Naive thymus-derived CD8-positive, alpha-beta T cell (primary cell): ENCODE results near the gene ATP11A. TPM values are rescaled to one million over a fixed set of nuclear protein-coding genes. Genes with fewer than 3 reads are reported as not detected.
A peak's percentile ranks its signal among the peaks of the same experiment; 100 is the strongest.

Experiments used
- ATAC-seq, 2 donors: fragments of 150-1000 bp; cut with Tn5 transposase in 1 of 2; sonication (Bioruptor Pico), chemical (Tn5 transposase) in 1 of 2; 1 replicate in 1 of 2; 2 replicates in 1 of 2; pipeline ENCODE4 v1.10.0; 2021; ENCODE audit warnings: mild to moderate bottlenecking in 2 of 2, moderate library complexity in 2 of 2
- POLR2A ChIA-PET: fragments of 350-600 bp; sonication (Branson Sonifier 250); formaldehyde crosslinking; loops from one replicate; lab custom pipeline; 2021; ENCODE audit warnings: antibody characterized with exemption; lab: Charles Lee
- DNase-seq, 10 donors: peaks; one replicate each; pipeline versions ENCODE4 v3.0.0 to v3.0.0-alpha.2; 2020 to 2022
- H3K27ac Mint-ChIP-seq, 10 donors: one replicate each; pipeline ENCODE4 v1.8.0; 2020 to 2022; ENCODE audit warnings: mild to moderate bottlenecking in 10 of 10, mixed read lengths in 10 of 10, moderate library complexity in 4 of 10, inconsistent platforms in 1 of 10
- H3K27me3 Mint-ChIP-seq, 5 donors: one replicate each; pipeline ENCODE4 v1.8.0; 2021 to 2022; ENCODE audit warnings: mixed read lengths in 5 of 5
- H3K36me3 Mint-ChIP-seq, 3 donors: one replicate each; pipeline ENCODE4 v1.8.0; 2020 to 2022; ENCODE audit warnings: mixed read lengths in 3 of 3, mild to moderate bottlenecking in 2 of 3, inconsistent platforms in 1 of 3
- H3K4me1 Mint-ChIP-seq, 4 donors: one replicate each; pipeline ENCODE4 v1.8.0; 2021 to 2022; ENCODE audit warnings: mixed read lengths in 4 of 4
- H3K4me3 Mint-ChIP-seq, 10 donors: one replicate each; pipeline ENCODE4 v1.8.0; 2020 to 2022; ENCODE audit warnings: mild to moderate bottlenecking in 10 of 10, mixed read lengths in 10 of 10, moderate library complexity in 6 of 10, inconsistent platforms in 1 of 10
- H3K9me3 Mint-ChIP-seq, 9 donors: one replicate each; pipeline ENCODE4 v1.8.0; 2020 to 2022; ENCODE audit warnings: mixed read lengths in 9 of 9, mild to moderate bottlenecking in 3 of 9, inconsistent platforms in 1 of 9, moderate library complexity in 1 of 9
- polyA plus RNA-seq, 3 donors: library from polyadenylated mRNA; unstranded; fragments of 300-500 nt; fragmentation: Illumina TruSeq; gene quantifications; one replicate each; pipeline ENCODE4 v1.2.3, GENCODE V29; 2021
- total RNA-seq, 8 experiments: library from RNA in 2 of 8; stranded (reverse) in 2 of 8; gene quantifications; one replicate each; pipeline ENCODE4 v1.2.3 and lab custom pipeline; 2021 to 2026

ATP11A gene
- total and polyA plus RNA-seq, 5 experiments from 2014 or later = 0.76 to 23.9 (median 3.1) TPM

DNA sequence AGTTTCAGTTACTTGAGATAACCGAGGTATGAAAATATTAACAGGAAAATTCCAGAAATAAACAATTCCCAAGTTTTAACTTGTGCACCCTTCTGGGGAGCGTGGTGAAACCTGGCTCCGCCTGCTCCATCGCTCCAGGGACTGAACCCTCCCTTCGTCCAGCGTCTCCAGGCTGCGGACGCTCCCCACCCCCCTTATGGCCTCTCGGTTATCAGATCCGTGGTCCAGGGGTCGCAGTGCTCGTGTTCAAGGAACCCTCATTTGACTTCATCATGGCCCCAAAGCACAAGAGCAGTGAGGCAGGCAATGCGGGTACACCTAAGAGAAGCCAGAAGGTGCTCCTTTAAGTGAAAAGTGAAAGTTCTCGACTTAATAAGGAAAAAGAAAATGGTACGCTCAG is 71.1 kb downstream of the ATP11A start:
- Mint-ChIP-seq H3K9me3 (no peaks in the 10 kb centered on the region), H3K36me3 (no peaks in the 10 kb centered on the region), H3K4me3 (no peak overlapping the region), H3K27ac (no peak overlapping the region), H3K4me1 (peaks cover under 1 to 13% (median 2%) of the 10 kb centered on the region in 4 donors), H3K27me3 (no peaks in the 10 kb centered on the region)
- POLR2A ChIA-PET = no interaction called here
- DNase-seq (no peak), ATAC-seq (no peak)

GRCh38 chr13:112761701-112762689 is 72.2 kb downstream of the ATP11A start:
- DNase-seq (no peak), ATAC-seq (no peak)
- Mint-ChIP-seq H3K27me3 (no peaks in the 10 kb centered on the region), H3K9me3 (no peaks in the 10 kb centered on the region), H3K27ac (peak overlapping the region in 1 of 10 donors; percentile 30), H3K36me3 (no peaks in the 10 kb centered on the region), H3K4me1 (peaks cover 3 to 19% (median 8%) of the 10 kb centered on the region in 4 donors), H3K4me3 (no peak overlapping the region)
- POLR2A ChIA-PET = interaction anchor here (0.5 kb wide), 1 partner anchor 277 kb away, joined by 3 read pairs; no protein-coding TSS in a partner anchor

DNA sequence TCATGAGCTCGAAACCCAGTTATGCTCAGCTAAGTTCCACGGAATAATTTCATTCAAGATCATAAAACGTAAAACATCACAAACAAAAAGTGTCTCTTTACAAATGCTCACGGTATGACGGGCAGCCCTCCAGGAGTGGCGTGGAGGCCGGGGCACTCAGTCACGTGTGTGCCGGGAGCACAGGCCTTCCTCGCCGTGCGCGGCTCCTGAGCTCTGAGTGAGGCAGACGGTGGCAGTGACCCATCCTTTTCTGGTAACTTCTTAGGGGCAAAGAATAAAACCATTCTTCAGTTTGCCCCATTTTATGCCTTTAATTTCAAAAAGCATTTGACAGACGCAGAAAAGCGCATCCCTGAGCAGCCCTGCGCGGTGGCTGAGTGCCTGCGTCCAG is 72.8 kb downstream of the ATP11A start:
- H3K27ac Mint-ChIP-seq = peak overlapping the region in 2 of 10 donors; percentile 5 to 30
- POLR2A ChIA-PET = no interaction called here
- no peak overlapping the region for H3K4me3 Mint-ChIP-seq
- H3K27me3 Mint-ChIP-seq = no peaks in the 10 kb centered on the region
- no peaks in the 10 kb centered on the region for H3K36me3 Mint-ChIP-seq
- DNase-seq (no peak), ATAC-seq (no peak)
- peaks cover 3 to 23% (median 12%) of the 10 kb centered on the region in 4 donors for H3K4me1 Mint-ChIP-seq
- no peaks in the 10 kb centered on the region for H3K9me3 Mint-ChIP-seq

- Mint-ChIP-seq H3K9me3 (peaks cover 0 to 1% (median 0%) of the 10 kb centered on the region in 9 donors), H3K27me3 (no peaks in the 10 kb centered on the region), H3K4me1 (peaks cover 7 to 35% (median 25%) of the 10 kb centered on the region in 4 donors), H3K36me3 (peaks cover 0 to 2% (median 0%) of the 10 kb centered on the region in 3 donors), H3K27ac (peak overlapping the region in 2 of 10 donors; percentile 10 to 36), H3K4me3 (no peak overlapping the region)
- no peak for ATAC-seq
- DNase-seq = no peak
- POLR2A ChIA-PET = no interaction called here
These were observed 74.2 kb downstream of the ATP11A start for GRCh38 chr13:112764028-112764427.

DNA sequence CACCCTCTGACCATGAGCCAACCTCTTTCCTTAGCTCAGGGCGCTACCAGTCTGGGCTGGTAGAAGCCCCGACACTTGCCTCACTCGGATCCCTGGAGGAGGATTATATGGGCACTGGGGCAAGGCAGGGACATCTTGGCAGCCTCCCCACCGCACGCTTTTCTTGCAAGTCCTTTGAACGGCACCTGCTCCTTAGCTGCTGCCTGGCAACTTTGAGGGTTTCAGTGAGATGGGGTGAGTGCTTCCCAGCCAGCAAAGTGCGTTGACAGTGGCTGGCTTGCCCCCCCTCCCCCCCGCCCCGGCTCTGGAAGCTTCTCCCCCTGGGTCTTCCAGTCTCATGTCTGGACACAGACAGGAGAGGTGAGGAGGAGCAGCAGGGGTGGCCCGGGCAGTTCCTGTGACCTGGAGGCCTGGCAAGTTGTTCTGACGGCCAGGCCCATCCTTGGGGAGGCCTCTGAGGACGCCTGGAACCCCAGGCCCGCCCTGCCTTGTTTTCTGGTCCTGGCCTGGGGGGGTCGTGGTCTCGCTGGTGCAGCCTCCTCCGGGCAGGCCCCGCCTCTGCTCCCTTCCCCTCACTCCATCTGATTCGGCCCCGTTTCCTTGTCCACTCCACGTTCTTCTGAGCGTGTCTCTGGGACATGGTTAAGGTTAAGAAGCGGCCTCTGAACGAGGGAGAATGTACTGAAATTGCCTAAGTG is 75.2 kb downstream of the ATP11A start:
- no peak for ATAC-seq
- POLR2A ChIA-PET = no interaction called here
- Mint-ChIP-seq H3K4me3 (no peak overlapping the region), H3K4me1 (peaks cover 7 to 36% (median 31%) of the 10 kb centered on the region in 4 donors), H3K27me3 (no peaks in the 10 kb centered on the region), H3K36me3 (peaks cover 0 to 2% (median 0%) of the 10 kb centered on the region in 3 donors), H3K27ac (peak overlapping the region in 1 of 10 donors; percentile 29), H3K9me3 (peaks cover 0 to 1% (median 0%) of the 10 kb centered on the region in 9 donors)
- DNase-seq = no peak

GRCh38 chr13:112765731-112766130 is 75.9 kb downstream of the ATP11A start:
- Mint-ChIP-seq H3K27ac (peak overlapping the region in 3 of 10 donors; percentile 9 to 46 (median 12)), H3K36me3 (peaks cover 0 to 2% (median 2%) of the 10 kb centered on the region in 3 donors), H3K4me3 (no peak overlapping the region), H3K9me3 (peaks cover 0 to 1% (median 0%) of the 10 kb centered on the region in 9 donors), H3K4me1 (peaks cover 7 to 36% (median 32%) of the 10 kb centered on the region in 4 donors), H3K27me3 (no peaks in the 10 kb centered on the region)
- DNase-seq (no peak), ATAC-seq (no peak)
- POLR2A ChIA-PET = no interaction called here

- Mint-ChIP-seq H3K27ac (peak overlapping the region in 7 of 10 donors; percentile 1 to 68 (median 41)), H3K4me1 (peaks cover 7 to 37% (median 32%) of the 10 kb centered on the region in 4 donors), H3K4me3 (no peak overlapping the region), H3K9me3 (peaks cover 0 to 1% (median 0%) of the 10 kb centered on the region in 9 donors), H3K36me3 (peaks cover 0 to 2% (median 2%) of the 10 kb centered on the region in 3 donors), H3K27me3 (no peaks in the 10 kb centered on the region)
- DNase-seq (no peak), ATAC-seq (no peak)
- POLR2A ChIA-PET = no interaction called here
These were observed 76.5 kb downstream of the ATP11A start for GRCh38 chr13:112766336-112766735.

- Mint-ChIP-seq H3K36me3 (peaks cover 0 to 4% (median 2%) of the 10 kb centered on the region in 3 donors), H3K27me3 (no peaks in the 10 kb centered on the region), H3K4me3 (peak overlapping the region; percentile 14 to 79 (median 71)), H3K27ac (peak overlapping the region in 7 of 10 donors; percentile 54 to 91 (median 74)), H3K4me1 (peaks cover 7 to 37% (median 32%) of the 10 kb centered on the region in 4 donors), H3K9me3 (peaks cover 0 to 1% (median 0%) of the 10 kb centered on the region in 9 donors)
- POLR2A ChIA-PET = no interaction called here
- DNase-seq (peak in 1 of 10 donors; percentile 4), ATAC-seq (no peak)
These were observed 78.0 kb downstream of the ATP11A start for GRCh38 chr13:112767506-112768471.

- no peaks in the 10 kb centered on the region for H3K27me3 Mint-ChIP-seq
- H3K36me3 Mint-ChIP-seq = peaks cover 0 to 4% (median 2%) of the 10 kb centered on the region in 3 donors
- ATAC-seq (no peak), DNase-seq (peak in 1 of 10 donors; percentile 64)
- H3K4me3 Mint-ChIP-seq = peak overlapping the region in 5 of 10 donors; percentile 40 to 79 (median 55)
- peaks cover 7 to 37% (median 32%) of the 10 kb centered on the region in 4 donors for H3K4me1 Mint-ChIP-seq
- H3K27ac Mint-ChIP-seq = peak overlapping the region in 6 of 10 donors; percentile 35 to 91 (median 78)
- POLR2A ChIA-PET = no interaction called here
- H3K9me3 Mint-ChIP-seq = peaks cover 0 to 1% (median 0%) of the 10 kb centered on the region in 9 donors
These were observed 79.1 kb downstream of the ATP11A start for GRCh38 chr13:112768795-112769481.

GRCh38 chr13:112769615-112770014 is 79.8 kb downstream of the ATP11A start:
- Mint-ChIP-seq H3K9me3 (peaks cover 0 to 1% (median 0%) of the 10 kb centered on the region in 9 donors), H3K4me3 (peak overlapping the region in 3 of 10 donors; percentile 36 to 79 (median 77)), H3K36me3 (peaks cover 0 to 4% (median 2%) of the 10 kb centered on the region in 3 donors), H3K27ac (peak overlapping the region in 2 of 10 donors; percentile 32 to 43), H3K4me1 (peaks cover 7 to 35% (median 32%) of the 10 kb centered on the region in 4 donors), H3K27me3 (no peaks in the 10 kb centered on the region)
- POLR2A ChIA-PET = no interaction called here
- DNase-seq (no peak), ATAC-seq (no peak)

GRCh38 chr13:112770504-112770903 is 80.7 kb downstream of the ATP11A start:
- Mint-ChIP-seq H3K27ac (no peak overlapping the region), H3K4me1 (peaks cover 7 to 35% (median 32%) of the 10 kb centered on the region in 4 donors), H3K27me3 (no peaks in the 10 kb centered on the region), H3K4me3 (no peak overlapping the region), H3K36me3 (peaks cover 0 to 4% (median 2%) of the 10 kb centered on the region in 3 donors), H3K9me3 (peaks cover 0 to 1% (median 0%) of the 10 kb centered on the region in 9 donors)
- no peak for ATAC-seq
- DNase-seq = no peak
- POLR2A ChIA-PET = interaction anchor here (0.6 kb wide), 1 partner anchor 89 kb away, joined by 5 read pairs; no protein-coding TSS in a partner anchor
